Keratinocyte (primary cell): Measurements from ENCODE around the gene PLAC1.

Experiments used
- EZH2 ChIP-seq: IDR thresholded peaks from one replicate; pipeline ENCODE4 v1.6.1; 2012; ENCODE audit warnings: inconsistent platforms, mild to moderate bottlenecking, low read length, moderate library complexity
- TF ChIP-seq, protein P1 (sequence below), 3 experiments: IDR thresholded peaks in 1 of 3; conservative IDR thresholded peaks in 1 of 3; optimal IDR thresholded peaks in 1 of 3; 2 replicates in 2 of 3; 3 replicates in 1 of 3; pipeline versions ENCODE3 to v1.5.1; 2011; ENCODE audit warnings: low read length in 3 of 3, mild to moderate bottlenecking in 3 of 3, moderate library complexity in 2 of 3, control low read depth in 1 of 3, inconsistent platforms in 1 of 3; ENCODE audit not compliant: insufficient read depth in 2 of 3; ENCODE audit errors: extremely low read depth in 1 of 3

- TF ChIP-seq, protein P1, sequence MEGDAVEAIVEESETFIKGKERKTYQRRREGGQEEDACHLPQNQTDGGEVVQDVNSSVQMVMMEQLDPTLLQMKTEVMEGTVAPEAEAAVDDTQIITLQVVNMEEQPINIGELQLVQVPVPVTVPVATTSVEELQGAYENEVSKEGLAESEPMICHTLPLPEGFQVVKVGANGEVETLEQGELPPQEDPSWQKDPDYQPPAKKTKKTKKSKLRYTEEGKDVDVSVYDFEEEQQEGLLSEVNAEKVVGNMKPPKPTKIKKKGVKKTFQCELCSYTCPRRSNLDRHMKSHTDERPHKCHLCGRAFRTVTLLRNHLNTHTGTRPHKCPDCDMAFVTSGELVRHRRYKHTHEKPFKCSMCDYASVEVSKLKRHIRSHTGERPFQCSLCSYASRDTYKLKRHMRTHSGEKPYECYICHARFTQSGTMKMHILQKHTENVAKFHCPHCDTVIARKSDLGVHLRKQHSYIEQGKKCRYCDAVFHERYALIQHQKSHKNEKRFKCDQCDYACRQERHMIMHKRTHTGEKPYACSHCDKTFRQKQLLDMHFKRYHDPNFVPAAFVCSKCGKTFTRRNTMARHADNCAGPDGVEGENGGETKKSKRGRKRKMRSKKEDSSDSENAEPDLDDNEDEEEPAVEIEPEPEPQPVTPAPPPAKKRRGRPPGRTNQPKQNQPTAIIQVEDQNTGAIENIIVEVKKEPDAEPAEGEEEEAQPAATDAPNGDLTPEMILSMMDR (optimal IDR thresholded peaks at IDR 0.05 in 1 of 3, IDR thresholded peaks at IDR 0.05 in 1 of 3, conservative IDR thresholded peaks at IDR 0.05 in 1 of 3; ENCODE audit: extremely low read depth in 1 of 3, insufficient read depth in 2 of 3, low read length in 3 of 3): no peak
- no peak for TF ChIP-seq EZH2
Observed at GRCh38 chrX:134570509-134570846, 87.8 kb downstream of the PLAC1 start.
